SU-DHL-6 (cell line): Measurements from ENCODE around the gene NTM.

Source experiments
- H2AFZ ChIP-seq: fragments of 200-600 bp; sonication (generic); 2 replicates; pipeline ENCODE4 v1.6.1; 2014; ENCODE audit warnings: low read depth, mild to moderate bottlenecking, moderate library complexity, mixed read lengths, antibody characterized with exemption, low read length; ENCODE audit not compliant: severe bottlenecking
- H3F3A ChIP-seq: fragments of 200-600 bp; shearing (Covaris generic); 2 replicates; pipeline ENCODE4 v1.6.0; 2016; ENCODE audit warnings: antibody characterized with exemption, mild to moderate bottlenecking; ENCODE audit not compliant: insufficient read depth
- H3K27ac ChIP-seq: fragments of 200-600 bp; sonication (generic); 2 replicates; pipeline ENCODE4 v1.5.1; 2016; ENCODE audit warnings: low read depth, mild to moderate bottlenecking, low read length, moderate library complexity, mixed read lengths
- H3K27me3 ChIP-seq: fragments of 200-600 bp; sonication (generic), shearing (Covaris generic); 2 replicates; pipeline ENCODE4 v1.6.0; 2014; ENCODE audit warnings: mild to moderate bottlenecking, low read length
- H3K36me3 ChIP-seq: fragments of 200-600 bp; sonication (generic); 2 replicates; pipeline ENCODE4 v1.6.1; 2014; ENCODE audit warnings: mild to moderate bottlenecking, low read length, mixed read lengths
- H3K4me2 ChIP-seq: fragments of 300-600, 200-600 bp; shearing (Covaris generic), sonication (generic); 2 replicates; pipeline ENCODE4 v1.6.0; 2014; ENCODE audit warnings: low read length, low read depth, mild to moderate bottlenecking; ENCODE audit not compliant: poor library complexity, severe bottlenecking
- H3K4me3 ChIP-seq: fragments of 200-600 bp; sonication (generic); 2 replicates; pipeline ENCODE4 v1.5.1; 2014; ENCODE audit warnings: antibody characterized with exemption, low read length, mild to moderate bottlenecking, mixed read lengths; ENCODE audit not compliant: insufficient read depth, poor library complexity, severe bottlenecking
- H3K79me2 ChIP-seq: fragments of 200-600 bp; sonication (generic); 2 replicates; pipeline ENCODE4 v1.6.1; 2014; ENCODE audit warnings: mild to moderate bottlenecking, low read length, moderate library complexity; ENCODE audit not compliant: insufficient read depth
- H3K9ac ChIP-seq: fragments of 200-600 bp; sonication (generic); 2 replicates; pipeline ENCODE4 v1.7.0; 2014; ENCODE audit warnings: mild to moderate bottlenecking, low read length
- H3K9me2 ChIP-seq: fragments of 200-600 bp; sonication (generic); replicated peaks from 2 replicates; pipeline ENCODE4 v1.6.1; 2014; ENCODE audit warnings: low read length; ENCODE audit not compliant: insufficient read depth
- H3K9me3 ChIP-seq: fragments of 200-600 bp; sonication (generic); 2 replicates; pipeline ENCODE4 v1.6.1; 2014; ENCODE audit warnings: low read length, mixed read lengths; ENCODE audit not compliant: insufficient read depth
- H4K20me1 ChIP-seq: fragments of 200-600 bp; sonication (generic); 2 replicates; pipeline ENCODE4 v1.6.1; 2014; ENCODE audit warnings: low read depth, mild to moderate bottlenecking, antibody characterized with exemption, low read length, moderate library complexity, mixed read lengths
- EZH2phosphoT487 ChIP-seq: fragments of 200-600 bp; sonication (generic), shearing (Covaris generic); conservative IDR thresholded peaks from 2 replicates; pipeline ENCODE4 v1.6.1; 2018; ENCODE audit warnings: mild to moderate bottlenecking, antibody characterized with exemption, low read length, moderate library complexity, mixed read lengths
- TF ChIP-seq, protein P1 (sequence below): fragments of 200-600 bp; sonication (generic); IDR thresholded peaks from one replicate; pipeline ENCODE4 v1.5.1; 2017; ENCODE audit warnings: antibody characterized with exemption, mild to moderate bottlenecking, low read length, moderate library complexity; ENCODE audit not compliant: insufficient read depth, poor library complexity, severe bottlenecking

Gene NTM

DNA sequence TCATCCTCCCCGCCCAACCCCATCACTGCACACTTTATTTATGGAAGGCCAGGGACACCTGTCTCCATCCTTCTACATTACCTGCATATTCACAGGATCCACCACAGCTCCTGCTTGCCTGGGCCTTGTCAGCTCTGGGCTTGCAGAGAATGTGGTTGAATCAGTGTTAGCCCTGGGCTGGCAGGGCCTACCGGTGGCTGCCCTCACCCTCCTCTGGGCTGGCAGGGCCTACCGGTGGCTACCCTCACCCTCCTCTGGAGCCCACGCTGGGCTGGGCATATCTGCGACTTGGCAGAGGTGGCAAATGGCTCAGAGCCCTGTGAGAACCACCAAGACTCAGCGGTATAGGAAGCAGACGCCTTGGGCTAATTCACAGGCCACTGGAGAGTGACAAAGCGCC lies 300.9 kb downstream of the NTM start:
- Histone ChIP-seq H3K36me3 (no peaks in the 10 kb centered on the region), H4K20me1 (no peaks in the 10 kb centered on the region), H3K9ac (no peak overlapping the region), H3K9me3 (no peaks in the 10 kb centered on the region), H3K79me2 (no peaks in the 10 kb centered on the region), H3K4me2 (no peak overlapping the region), H3F3A (no peaks in the 10 kb centered on the region), H3K4me3 (no peak overlapping the region), H3K27me3 (no peaks in the 10 kb centered on the region), H3K27ac (no peak overlapping the region), H3K9me2 (no peaks in the 10 kb centered on the region), H2AFZ (no peak overlapping the region)
- no peak for TF ChIP-seq EZH2phosphoT487
- TF ChIP-seq, protein P1, sequence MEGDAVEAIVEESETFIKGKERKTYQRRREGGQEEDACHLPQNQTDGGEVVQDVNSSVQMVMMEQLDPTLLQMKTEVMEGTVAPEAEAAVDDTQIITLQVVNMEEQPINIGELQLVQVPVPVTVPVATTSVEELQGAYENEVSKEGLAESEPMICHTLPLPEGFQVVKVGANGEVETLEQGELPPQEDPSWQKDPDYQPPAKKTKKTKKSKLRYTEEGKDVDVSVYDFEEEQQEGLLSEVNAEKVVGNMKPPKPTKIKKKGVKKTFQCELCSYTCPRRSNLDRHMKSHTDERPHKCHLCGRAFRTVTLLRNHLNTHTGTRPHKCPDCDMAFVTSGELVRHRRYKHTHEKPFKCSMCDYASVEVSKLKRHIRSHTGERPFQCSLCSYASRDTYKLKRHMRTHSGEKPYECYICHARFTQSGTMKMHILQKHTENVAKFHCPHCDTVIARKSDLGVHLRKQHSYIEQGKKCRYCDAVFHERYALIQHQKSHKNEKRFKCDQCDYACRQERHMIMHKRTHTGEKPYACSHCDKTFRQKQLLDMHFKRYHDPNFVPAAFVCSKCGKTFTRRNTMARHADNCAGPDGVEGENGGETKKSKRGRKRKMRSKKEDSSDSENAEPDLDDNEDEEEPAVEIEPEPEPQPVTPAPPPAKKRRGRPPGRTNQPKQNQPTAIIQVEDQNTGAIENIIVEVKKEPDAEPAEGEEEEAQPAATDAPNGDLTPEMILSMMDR: no peak

DNA sequence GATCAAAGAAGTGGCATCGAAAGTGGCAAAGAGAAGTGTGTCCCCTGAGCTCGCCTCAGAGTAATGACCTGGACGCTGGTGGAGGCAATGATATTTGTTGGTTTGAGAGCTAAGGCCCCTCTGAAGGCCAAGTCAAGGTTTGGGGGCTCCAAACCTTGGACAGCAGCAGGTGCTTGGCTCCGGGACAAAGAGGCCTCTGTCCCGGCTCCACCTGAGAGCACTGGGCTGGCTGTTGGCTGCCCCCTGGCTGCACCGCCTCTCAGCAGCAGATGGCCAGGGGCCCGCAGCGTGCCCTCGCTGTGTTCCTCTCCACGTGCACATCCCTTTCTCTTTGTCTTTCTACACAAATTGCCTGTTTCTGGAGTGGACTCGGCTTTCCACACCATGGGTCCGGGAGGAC lies 301.3 kb downstream of the NTM start:
- no peak overlapping the region for H3K9ac ChIP-seq
- H3K36me3 ChIP-seq: no peaks in the 10 kb centered on the region
- H3K4me2 ChIP-seq: no peak overlapping the region
- no peaks in the 10 kb centered on the region for H3K27me3 ChIP-seq
- TF ChIP-seq, protein P1: no peak
- TF ChIP-seq EZH2phosphoT487: no peak
- no peak overlapping the region for H3K27ac ChIP-seq
- H4K20me1 ChIP-seq: no peaks in the 10 kb centered on the region
- H2AFZ ChIP-seq: no peak overlapping the region
- H3K79me2 ChIP-seq: no peaks in the 10 kb centered on the region
- H3K4me3 ChIP-seq: no peak overlapping the region
- H3K9me3 ChIP-seq: no peaks in the 10 kb centered on the region
- H3F3A ChIP-seq: no peaks in the 10 kb centered on the region
- H3K9me2 ChIP-seq: no peaks in the 10 kb centered on the region

DNA sequence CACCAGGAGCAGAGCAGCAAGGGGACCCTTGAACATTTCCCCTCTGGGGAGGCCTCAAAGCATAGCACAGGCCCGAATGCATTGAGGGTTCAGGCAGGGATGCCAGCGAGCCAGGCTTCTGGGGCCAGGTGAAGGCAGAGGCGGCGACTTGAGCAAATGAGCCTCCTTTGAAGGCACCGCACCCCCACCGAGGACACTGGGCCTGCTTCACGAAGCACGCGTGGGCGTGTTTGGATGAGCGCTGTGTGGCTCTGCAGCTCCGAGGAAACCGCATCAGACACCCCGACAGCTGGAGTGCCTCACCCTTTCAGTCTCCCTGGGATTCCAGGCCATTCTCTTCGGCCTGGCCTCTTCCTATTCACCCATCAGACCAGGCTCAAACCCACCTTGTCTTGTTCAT lies 301.8 kb downstream of the NTM start:
- H2AFZ ChIP-seq: no peak overlapping the region
- no peaks in the 10 kb centered on the region for H3K9me3 ChIP-seq
- H3K9ac ChIP-seq: no peak overlapping the region
- H3K79me2 ChIP-seq: no peaks in the 10 kb centered on the region
- no peak overlapping the region for H3K4me3 ChIP-seq
- no peaks in the 10 kb centered on the region for H3K36me3 ChIP-seq
- no peaks in the 10 kb centered on the region for H4K20me1 ChIP-seq
- H3K27me3 ChIP-seq: no peaks in the 10 kb centered on the region
- no peak overlapping the region for H3K27ac ChIP-seq
- H3K4me2 ChIP-seq: no peak overlapping the region
- H3K9me2 ChIP-seq: no peaks in the 10 kb centered on the region
- H3F3A ChIP-seq: no peaks in the 10 kb centered on the region
- no peak for TF ChIP-seq EZH2phosphoT487
- TF ChIP-seq, protein P1: no peak
